WTC11 (cell line): ENCODE measurements around the gene WDR27.

ENCODE experiments used
- CREB1 ChIP-seq: sonication (generic); formaldehyde crosslinking; IDR thresholded peaks from 2 replicates; pipeline ENCODE4 v1.8.0; 2023; ENCODE audit warnings: mild to moderate bottlenecking, missing genetic modification reagents
- CTCF ChIP-seq: fragments of 200-600 bp; IDR thresholded peaks from 2 replicates; pipeline ENCODE4 v1.8.0; 2022; ENCODE audit warnings: antibody characterized with exemption
- MAX ChIP-seq: sonication (generic); formaldehyde crosslinking; IDR thresholded peaks from 2 replicates; pipeline ENCODE4 v1.8.0; 2022; ENCODE audit warnings: mild to moderate bottlenecking, missing genetic modification reagents
- NR2C2 ChIP-seq: sonication (generic); formaldehyde crosslinking; IDR thresholded peaks from 2 replicates; pipeline ENCODE4 v1.8.0; 2022; ENCODE audit warnings: mild to moderate bottlenecking, missing genetic modification reagents
- NR3C1 ChIP-seq: sonication (generic); formaldehyde crosslinking; conservative IDR thresholded peaks from 2 replicates; pipeline ENCODE4 v1.8.1; 2023; ENCODE audit warnings: low read depth, mild to moderate bottlenecking, missing genetic modification reagents
- USF2 ChIP-seq: sonication (generic); formaldehyde crosslinking; IDR thresholded peaks from 2 replicates; pipeline ENCODE4 v1.8.1; 2023; ENCODE audit warnings: mild to moderate bottlenecking, missing genetic modification reagents, moderate library complexity
- TF ChIP-seq, protein P1 (sequence below): sonication (generic); formaldehyde crosslinking; IDR thresholded peaks from 2 replicates; pipeline ENCODE4 v1.8.1; 2022; ENCODE audit warnings: low read depth, missing genetic modification reagents, borderline replicate concordance
- TF ChIP-seq, protein P2 (sequence below): sonication (generic); formaldehyde crosslinking; IDR thresholded peaks from 2 replicates; pipeline ENCODE4 v1.8.1; 2022; ENCODE audit warnings: missing genetic modification reagents, borderline replicate concordance

GRCh38 chr6:169710009-169710408 lies 8.2 kb upstream of the WDR27 start:
- no peak for TF ChIP-seq CTCF
- TF ChIP-seq CREB1 (CRISPR knock-in tag), result no peak
- TF ChIP-seq, protein P1, sequence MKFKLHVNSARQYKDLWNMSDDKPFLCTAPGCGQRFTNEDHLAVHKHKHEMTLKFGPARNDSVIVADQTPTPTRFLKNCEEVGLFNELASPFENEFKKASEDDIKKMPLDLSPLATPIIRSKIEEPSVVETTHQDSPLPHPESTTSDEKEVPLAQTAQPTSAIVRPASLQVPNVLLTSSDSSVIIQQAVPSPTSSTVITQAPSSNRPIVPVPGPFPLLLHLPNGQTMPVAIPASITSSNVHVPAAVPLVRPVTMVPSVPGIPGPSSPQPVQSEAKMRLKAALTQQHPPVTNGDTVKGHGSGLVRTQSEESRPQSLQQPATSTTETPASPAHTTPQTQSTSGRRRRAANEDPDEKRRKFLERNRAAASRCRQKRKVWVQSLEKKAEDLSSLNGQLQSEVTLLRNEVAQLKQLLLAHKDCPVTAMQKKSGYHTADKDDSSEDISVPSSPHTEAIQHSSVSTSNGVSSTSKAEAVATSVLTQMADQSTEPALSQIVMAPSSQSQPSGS, result no peak
- no peak for TF ChIP-seq MAX
- no peak for TF ChIP-seq NR3C1 (CRISPR knock-in tag)
- TF ChIP-seq, protein P2, sequence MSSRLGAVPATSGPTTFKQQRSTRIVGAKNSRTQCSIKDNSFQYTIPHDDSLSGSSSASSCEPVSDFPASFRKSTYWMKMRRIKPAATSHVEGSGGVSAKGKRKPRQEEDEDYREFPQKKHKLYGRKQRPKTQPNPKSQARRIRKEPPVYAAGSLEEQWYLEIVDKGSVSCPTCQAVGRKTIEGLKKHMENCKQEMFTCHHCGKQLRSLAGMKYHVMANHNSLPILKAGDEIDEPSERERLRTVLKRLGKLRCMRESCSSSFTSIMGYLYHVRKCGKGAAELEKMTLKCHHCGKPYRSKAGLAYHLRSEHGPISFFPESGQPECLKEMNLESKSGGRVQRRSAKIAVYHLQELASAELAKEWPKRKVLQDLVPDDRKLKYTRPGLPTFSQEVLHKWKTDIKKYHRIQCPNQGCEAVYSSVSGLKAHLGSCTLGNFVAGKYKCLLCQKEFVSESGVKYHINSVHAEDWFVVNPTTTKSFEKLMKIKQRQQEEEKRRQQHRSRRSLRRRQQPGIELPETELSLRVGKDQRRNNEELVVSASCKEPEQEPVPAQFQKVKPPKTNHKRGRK (CRISPR knock-in tag), result no peak
- no peak for TF ChIP-seq NR2C2 (CRISPR knock-in tag)
- TF ChIP-seq USF2 (CRISPR knock-in tag), result no peak
